Activated naive CD4-positive, alpha-beta T cell treated with anti-CD3 and anti-CD28 coated beads for 36 hours (primary cell): ENCODE data around the gene MBD3L4. TPM values are rescaled to one million over a fixed set of nuclear protein-coding genes. Genes with fewer than 3 reads are reported as not detected.
"Not testable (repeated sequence)": the region's sequence is repeated elsewhere in the genome, so short reads cannot be mapped to it uniquely, and the experiment has no call there.

Experiments used
- CTCF ChIA-PET: fragments of 350-600 bp; sonication (Branson Sonifier 250); formaldehyde crosslinking; loops from one replicate; lab custom pipeline; 2021; ENCODE audit warnings: antibody characterized with exemption; lab: Charles Lee
- DNase-seq: peaks from one replicate; pipeline ENCODE4 v3.0.0-alpha.2; 2020
- H3K27ac Mint-ChIP-seq: one replicate; pipeline ENCODE4 v1.8.0; 2021; ENCODE audit warnings: mild to moderate bottlenecking, mixed read lengths
- H3K27me3 Mint-ChIP-seq: one replicate; pipeline ENCODE4 v1.8.0; 2021; ENCODE audit warnings: low read depth, mixed read lengths
- H3K36me3 Mint-ChIP-seq: one replicate; pipeline ENCODE4 v1.8.0; 2021; ENCODE audit warnings: low read depth, mixed read lengths
- H3K4me1 Mint-ChIP-seq: one replicate; pipeline ENCODE4 v1.8.0; 2021; ENCODE audit warnings: low read depth, mixed read lengths
- H3K4me3 Mint-ChIP-seq: one replicate; pipeline ENCODE4 v1.8.0; 2021; ENCODE audit warnings: mild to moderate bottlenecking, moderate library complexity, mixed read lengths
- H3K9me3 Mint-ChIP-seq: one replicate; pipeline ENCODE4 v1.8.0; 2021; ENCODE audit warnings: mixed read lengths
- intact Hi-C: fragments of 100-400 bp; cut with micrococcal nuclease; formaldehyde crosslinking; loops from one replicate; pipeline ENCODE4 v1.15.1; 2023
- total RNA-seq, 2 experiments: library from RNA; stranded (reverse); gene quantifications; one replicate each; pipeline ENCODE4 v1.2.3, GENCODE V29; 2021

The MBD3L4 gene
- total RNA-seq, 2 experiments from 2014 or later = not detected

DNA sequence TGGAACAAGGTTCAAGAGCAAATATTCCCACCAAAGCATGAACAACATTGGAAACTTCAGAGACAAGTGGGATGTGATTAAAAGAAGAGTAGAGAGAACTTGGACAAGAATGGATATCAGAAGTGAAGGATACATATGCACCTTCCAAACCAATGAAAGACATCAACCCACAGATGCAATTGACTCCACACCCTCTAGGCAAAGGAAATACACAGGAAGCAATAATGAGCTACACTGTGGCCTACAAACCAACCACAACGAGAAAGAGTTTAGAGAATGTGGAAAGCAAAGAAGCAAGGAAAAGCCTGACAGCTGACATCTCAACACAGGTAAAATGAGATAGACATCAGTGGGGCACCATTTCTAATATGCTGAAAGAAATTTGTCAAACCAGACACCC is 11.2 kb downstream of the MBD3L4 start:
- H3K4me3 Mint-ChIP-seq, DNase-seq, H3K9me3 Mint-ChIP-seq, H3K4me1 Mint-ChIP-seq, H3K27me3 Mint-ChIP-seq, H3K36me3 Mint-ChIP-seq, CTCF ChIA-PET, H3K27ac Mint-ChIP-seq, intact Hi-C loops: not testable (repeated sequence)

GRCh38 chr19:7021331-7021730 is 18.6 kb downstream of the MBD3L4 start, which contains the start of gene MBD3L2B:
Gene MBD3L2B (minus strand): TSS chr19:7021431. CDS start chr19:7021397, 34 bp downstream.
- CTCF ChIA-PET, H3K36me3 Mint-ChIP-seq, H3K27ac Mint-ChIP-seq, H3K4me3 Mint-ChIP-seq, H3K27me3 Mint-ChIP-seq, H3K4me1 Mint-ChIP-seq, H3K9me3 Mint-ChIP-seq, intact Hi-C loops, DNase-seq: not testable (repeated sequence)

DNA sequence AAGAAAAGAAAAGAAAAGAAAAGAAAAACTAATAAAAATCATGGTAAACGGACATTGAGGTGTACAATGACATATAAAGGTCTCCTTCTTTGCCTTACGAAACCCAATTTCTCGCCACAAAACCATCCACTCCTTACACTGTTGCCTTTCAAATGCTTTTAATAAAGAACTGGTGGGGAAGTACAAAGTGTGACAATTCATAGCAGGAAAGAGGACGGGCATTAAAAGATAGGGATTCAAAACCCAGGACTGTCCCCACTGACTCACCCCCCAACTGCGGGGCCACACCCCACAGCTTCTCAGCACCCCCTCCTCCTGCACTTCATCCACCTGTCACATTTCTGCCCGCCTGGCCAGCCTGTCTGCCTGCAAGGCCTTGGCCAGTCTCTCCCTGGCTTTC is 21.2 kb downstream of the MBD3L4 start:
- H3K27ac Mint-ChIP-seq = no peak overlapping the region

DNA sequence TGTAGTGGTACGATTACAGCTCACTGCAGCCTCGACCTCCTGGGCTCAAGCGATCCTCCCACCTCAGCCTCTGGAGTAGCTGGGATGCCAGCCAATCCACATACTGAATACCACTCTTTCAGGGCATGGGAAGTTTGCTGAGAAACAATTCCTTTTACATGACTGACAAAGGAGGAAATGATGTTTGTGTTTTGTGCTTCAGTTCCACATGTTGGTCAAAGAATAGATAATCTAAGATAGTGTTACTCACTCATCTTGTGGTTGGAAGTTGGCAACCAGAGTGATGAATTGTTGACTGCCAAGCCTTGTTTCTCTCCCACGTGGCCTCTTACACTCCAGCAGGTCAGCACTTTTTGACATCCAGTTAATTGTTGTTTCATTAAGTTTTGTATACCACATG is 26.3 kb downstream of the MBD3L4 start:
- intact Hi-C loops = no loop called here
- Mint-ChIP-seq H3K27me3 (no peaks in the 10 kb centered on the region), H3K9me3 (no peaks in the 10 kb centered on the region), H3K4me3 (no peak overlapping the region), H3K4me1 (peaks cover 37% of the 10 kb centered on the region), H3K27ac (no peak overlapping the region), H3K36me3 (no peaks in the 10 kb centered on the region)
- DNase-seq = peak; percentile 36
- CTCF ChIA-PET = interaction anchor here (0.6 kb wide), 2 partner anchors 68 to 100 kb away, joined by 4 read pairs; no protein-coding TSS in a partner anchor

More for the DNA sequence above, 21.2 kb downstream of the MBD3L4 start:
- CTCF ChIA-PET = no interaction called here
- Mint-ChIP-seq H3K36me3 (no peaks in the 10 kb centered on the region), H3K27me3 (no peaks in the 10 kb centered on the region), H3K4me3 (no peak overlapping the region), H3K9me3 (no peaks in the 10 kb centered on the region), H3K4me1 (peaks cover 3% of the 10 kb centered on the region)
- intact Hi-C loops = no loop called here
- DNase-seq = no peak

DNA sequence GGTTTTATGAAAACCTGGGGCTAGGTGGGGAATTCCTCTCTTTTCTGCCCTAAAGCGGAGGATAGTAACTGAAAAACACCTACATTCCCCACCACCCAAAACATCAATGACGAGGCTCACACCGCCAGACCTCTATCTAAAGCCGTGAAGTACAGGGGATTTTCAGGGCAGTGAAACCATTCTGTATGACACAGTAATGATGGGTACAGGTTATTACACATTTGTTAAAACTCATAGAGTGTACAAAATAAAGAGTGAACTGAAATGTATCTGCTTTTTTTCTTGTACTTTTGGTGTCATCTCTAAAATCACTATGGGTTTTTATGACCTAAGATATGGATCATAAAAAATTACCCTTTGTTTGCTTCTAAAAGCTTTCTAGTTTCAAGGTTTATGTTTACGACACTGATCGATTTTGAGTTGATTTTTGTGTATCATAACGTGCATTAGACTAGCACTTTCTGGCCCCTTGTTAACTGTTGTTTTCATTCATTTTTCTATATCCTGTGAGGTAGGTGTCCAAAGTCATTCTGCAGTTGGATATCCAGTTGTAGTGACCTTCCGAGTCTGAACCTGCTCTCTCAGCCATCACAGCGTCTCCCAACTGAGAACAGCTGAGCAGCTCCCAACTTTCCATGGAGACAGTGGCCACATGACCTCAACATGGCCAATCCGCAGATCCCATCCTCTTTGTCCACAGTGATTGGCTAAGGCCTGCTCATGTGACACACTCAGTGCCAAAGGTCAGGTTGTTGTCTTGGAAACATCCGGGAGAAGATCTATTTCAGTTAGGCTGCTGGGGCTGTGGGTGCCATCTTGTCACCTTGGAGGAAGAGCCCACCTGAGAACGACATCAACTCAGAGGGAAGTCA is 29.0 kb downstream of the MBD3L4 start:
- CTCF ChIA-PET = interaction anchor here (0.6 kb wide), 1 partner anchor 147 kb away, joined by 3 read pairs; no protein-coding TSS in a partner anchor
- intact Hi-C loops = no loop called here
- Mint-ChIP-seq H3K27ac (peak overlapping the region; percentile 88), H3K27me3 (no peaks in the 10 kb centered on the region), H3K9me3 (no peaks in the 10 kb centered on the region), H3K4me1 (peaks cover 55% of the 10 kb centered on the region), H3K36me3 (no peaks in the 10 kb centered on the region), H3K4me3 (no peak overlapping the region)
- peak; percentile 72 for DNase-seq

DNA sequence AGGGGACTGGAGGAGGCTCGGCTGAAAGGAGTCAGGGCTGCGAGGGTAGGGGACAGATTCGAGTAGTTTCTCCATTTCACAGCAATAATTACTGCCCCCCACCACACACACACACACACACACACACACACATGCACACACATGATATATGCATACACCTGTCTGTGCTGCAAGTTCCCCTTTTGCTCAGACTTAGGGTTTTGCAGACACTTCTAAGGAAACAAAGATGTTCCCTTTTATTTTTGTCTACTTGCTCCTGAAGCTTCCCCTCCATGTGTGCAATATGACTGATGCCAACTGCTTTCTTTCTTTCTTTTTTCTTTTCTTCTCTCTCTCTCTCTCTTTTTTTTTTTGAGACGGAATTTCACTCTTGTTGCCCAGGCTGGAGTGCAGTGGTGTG is 32.1 kb downstream of the MBD3L4 start:
- CTCF ChIA-PET = no interaction called here
- no peak for DNase-seq
- H3K9me3 Mint-ChIP-seq = no peaks in the 10 kb centered on the region
- H3K27ac Mint-ChIP-seq = no peak overlapping the region
- no peaks in the 10 kb centered on the region for H3K36me3 Mint-ChIP-seq
- peaks cover 50% of the 10 kb centered on the region for H3K4me1 Mint-ChIP-seq
- no peak overlapping the region for H3K4me3 Mint-ChIP-seq
- intact Hi-C loops = no loop called here
- no peaks in the 10 kb centered on the region for H3K27me3 Mint-ChIP-seq

GRCh38 chr19:7006135-7006704 is 33.8 kb downstream of the MBD3L4 start:
- no peak for DNase-seq
- intact Hi-C loops = no loop called here
- no peaks in the 10 kb centered on the region for H3K36me3 Mint-ChIP-seq
- H3K27me3 Mint-ChIP-seq = no peaks in the 10 kb centered on the region
- CTCF ChIA-PET = interaction anchor here (0.5 to 0.9 kb wide), 3 partner anchors 116 to 376 kb away, joined by 3 to 4 read pairs (median 3); no protein-coding TSS in a partner anchor
- H3K4me3 Mint-ChIP-seq = no peak overlapping the region
- H3K9me3 Mint-ChIP-seq = no peaks in the 10 kb centered on the region
- H3K4me1 Mint-ChIP-seq = peaks cover 42% of the 10 kb centered on the region
- H3K27ac Mint-ChIP-seq = no peak overlapping the region

- H3K4me3 Mint-ChIP-seq = no peak overlapping the region
- intact Hi-C loops = loop anchor here (2.0 kb wide), 1 partner anchor 62 kb away; no protein-coding TSS in a partner anchor
- H3K9me3 Mint-ChIP-seq = no peaks in the 10 kb centered on the region
- H3K27me3 Mint-ChIP-seq = no peaks in the 10 kb centered on the region
- H3K27ac Mint-ChIP-seq = no peak overlapping the region
- H3K36me3 Mint-ChIP-seq = no peaks in the 10 kb centered on the region
- H3K4me1 Mint-ChIP-seq = peaks cover 36% of the 10 kb centered on the region
- peak; percentile 31 for DNase-seq
- CTCF ChIA-PET = interaction anchor here (0.6 to 0.8 kb wide), 2 partner anchors 40 to 141 kb away, joined by 3 to 4 read pairs; no protein-coding TSS in a partner anchor
Measured at GRCh38 chr19:7004313-7004931, 35.6 kb downstream of the MBD3L4 start.

DNA sequence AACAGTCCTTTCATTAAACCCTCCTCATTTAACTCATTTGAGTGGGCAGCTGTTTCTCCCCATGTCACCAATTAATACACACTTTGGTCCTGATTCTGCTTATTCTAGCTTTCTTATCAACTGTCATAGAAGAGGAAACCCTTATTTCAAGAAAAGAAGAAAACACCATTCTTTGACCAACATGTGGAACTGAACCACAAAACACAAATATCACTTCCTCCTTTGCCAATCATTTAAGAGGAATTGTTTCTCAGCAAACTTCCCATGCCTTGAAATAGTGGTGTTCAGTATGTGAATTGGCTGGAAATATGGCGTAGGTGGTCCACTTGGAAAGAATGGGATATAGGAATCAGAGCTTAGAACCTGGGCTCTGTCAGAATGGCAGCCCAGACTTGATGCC is 39.2 kb downstream of the MBD3L4 start:
- Mint-ChIP-seq H3K27me3 (no peaks in the 10 kb centered on the region), H3K4me1 (peaks cover 31% of the 10 kb centered on the region), H3K36me3 (no peaks in the 10 kb centered on the region), H3K9me3 (no peaks in the 10 kb centered on the region), H3K4me3 (no peak overlapping the region), H3K27ac (no peak overlapping the region)
- DNase-seq = no peak
- CTCF ChIA-PET = no interaction called here
- intact Hi-C loops = no loop called here

DNA sequence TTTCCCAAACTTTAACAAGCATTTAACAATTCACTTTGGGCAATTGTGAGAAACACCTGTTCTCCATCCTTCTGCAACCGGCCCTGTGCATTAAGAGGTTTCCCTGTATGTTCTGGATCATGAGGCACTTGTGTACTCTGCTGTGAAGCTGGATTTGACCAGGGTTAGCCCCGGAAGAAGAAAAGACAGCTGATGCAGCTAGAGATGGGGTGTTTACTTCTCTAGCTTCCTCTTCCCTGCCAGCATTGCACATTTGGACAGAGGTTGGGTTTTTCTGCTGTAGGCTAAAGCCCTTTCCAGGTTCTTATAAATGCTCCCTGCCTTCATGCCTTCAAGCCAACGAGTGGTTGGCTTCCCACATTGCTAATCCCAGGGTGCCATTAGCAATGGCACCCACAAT is 39.6 kb downstream of the MBD3L4 start:
- peaks cover 31% of the 10 kb centered on the region for H3K4me1 Mint-ChIP-seq
- intact Hi-C loops = no loop called here
- H3K9me3 Mint-ChIP-seq = peaks cover 2% of the 10 kb centered on the region
- no peak overlapping the region for H3K4me3 Mint-ChIP-seq
- no peak overlapping the region for H3K27ac Mint-ChIP-seq
- CTCF ChIA-PET = no interaction called here
- no peaks in the 10 kb centered on the region for H3K27me3 Mint-ChIP-seq
- H3K36me3 Mint-ChIP-seq = peaks cover 2% of the 10 kb centered on the region
- DNase-seq = no peak

DNA sequence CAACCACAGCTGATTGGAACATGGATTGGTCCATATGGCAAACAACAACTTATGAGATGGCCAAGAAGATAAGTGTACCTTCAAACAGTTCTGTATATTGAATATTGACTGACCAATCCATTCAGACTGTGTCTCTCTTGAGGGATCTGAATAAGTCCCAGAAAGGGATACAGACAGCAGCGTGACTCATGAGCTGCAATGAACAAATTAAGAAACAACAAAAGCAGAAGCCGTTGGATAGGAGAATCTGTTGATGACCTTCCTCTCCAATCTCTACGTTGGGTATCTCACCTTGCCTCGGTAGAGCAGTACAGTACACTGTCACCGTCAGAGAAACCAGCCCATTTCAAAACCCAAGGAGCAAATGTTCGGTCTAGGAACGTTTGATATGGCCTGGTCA is 40.0 kb downstream of the MBD3L4 start:
- H3K9me3 Mint-ChIP-seq = peaks cover 6% of the 10 kb centered on the region
- H3K27ac Mint-ChIP-seq = no peak overlapping the region
- CTCF ChIA-PET = no interaction called here
- intact Hi-C loops = no loop called here
- H3K4me3 Mint-ChIP-seq = no peak overlapping the region
- no peaks in the 10 kb centered on the region for H3K27me3 Mint-ChIP-seq
- peaks cover 6% of the 10 kb centered on the region for H3K36me3 Mint-ChIP-seq
- no peak for DNase-seq
- H3K4me1 Mint-ChIP-seq = peaks cover 32% of the 10 kb centered on the region

GRCh38 chr19:6997679-6998445 is 42.1 kb downstream of the MBD3L4 start:
- intact Hi-C loops = no loop called here
- Mint-ChIP-seq H3K9me3 (peaks cover 7% of the 10 kb centered on the region), H3K4me3 (peak overlapping the region; percentile 71), H3K4me1 (peaks cover 30% of the 10 kb centered on the region), H3K36me3 (peaks cover 7% of the 10 kb centered on the region), H3K27ac (peak overlapping the region; percentile 83), H3K27me3 (no peaks in the 10 kb centered on the region)
- DNase-seq = no peak
- CTCF ChIA-PET = interaction anchor here (0.6 to 0.8 kb wide), 2 partner anchors 56 to 113 kb away, joined by 3 read pairs; no protein-coding TSS in a partner anchor
